GM18517 (cell line): Measurements from ENCODE around the gene NOTCH1.
"Not testable (repeated sequence)": the region's sequence is repeated elsewhere in the genome, so short reads cannot be mapped to it uniquely, and the experiment has no call there.

Experiments
- ATAC-seq: cut with Tn5 transposase; IDR thresholded peaks from one replicate; pipeline ENCODE4 v1.9.1; 2021; ENCODE audit warnings: mild to moderate bottlenecking, moderate library complexity; ENCODE audit not compliant: unreplicated experiment

NOTCH1 gene

DNA sequence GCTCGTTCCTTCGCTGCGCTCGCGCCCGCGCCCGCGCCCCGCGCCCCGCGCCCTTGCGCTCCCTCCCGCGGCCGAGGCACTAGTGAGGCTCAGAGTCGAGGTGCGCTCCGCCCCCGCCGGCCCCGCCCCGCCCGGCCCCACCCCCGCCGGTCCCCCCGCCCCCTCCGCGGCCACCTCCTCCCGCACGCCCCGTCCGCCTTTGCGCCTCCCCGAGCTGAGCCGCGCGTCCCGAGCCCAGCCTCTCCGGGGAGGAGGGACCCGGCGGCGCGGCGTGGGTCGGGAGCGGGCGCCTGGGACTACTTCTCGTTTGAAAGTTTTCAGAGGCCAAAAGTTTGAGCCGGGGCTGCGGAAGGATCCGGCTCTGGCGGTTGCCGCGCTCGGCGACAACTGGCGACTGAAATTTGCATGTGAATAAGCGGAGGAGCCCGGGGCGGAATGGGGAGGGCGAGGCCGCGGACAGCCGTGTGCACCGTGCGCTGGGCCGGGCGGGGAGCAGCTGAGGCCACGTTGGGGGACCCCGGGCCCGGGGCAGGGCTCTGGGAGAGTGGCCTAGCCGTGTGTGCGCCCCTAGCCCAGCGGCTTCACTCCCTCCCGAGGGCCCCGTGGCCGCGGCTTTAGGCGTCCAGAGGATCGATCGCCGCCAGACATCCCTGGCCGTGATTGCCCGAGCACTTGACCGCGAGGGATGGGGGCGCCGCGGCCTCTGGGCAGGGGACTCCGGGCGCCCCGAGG is at the start of gene NOTCH1:
TSS of gene NOTCH1 (minus strand) at position 84 of the 732 bp plus-strand sequence. CDS start 262 bp downstream, outside the sequence.
- peak; percentile 67 for ATAC-seq

DNA sequence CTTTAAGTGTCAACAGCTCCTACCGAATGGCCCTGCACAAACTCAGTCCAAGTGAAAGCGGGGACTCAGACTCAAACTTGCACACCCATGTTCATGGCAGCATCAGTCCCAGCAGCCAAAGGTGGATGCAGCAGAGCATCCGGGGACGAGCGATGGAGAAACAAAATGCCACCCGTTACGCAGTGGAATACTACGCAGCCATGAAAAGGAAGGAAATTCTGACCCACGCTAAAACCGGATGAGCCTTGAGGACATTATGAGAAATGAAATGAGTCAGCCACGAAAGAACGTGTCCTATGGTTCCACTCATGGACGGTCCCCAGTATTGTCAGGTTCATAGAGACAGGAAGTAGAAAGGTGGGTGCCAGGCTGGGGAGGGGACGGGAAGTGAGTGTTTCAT is 48.6 kb upstream of the NOTCH1 start:
- ATAC-seq, result no peak

DNA sequence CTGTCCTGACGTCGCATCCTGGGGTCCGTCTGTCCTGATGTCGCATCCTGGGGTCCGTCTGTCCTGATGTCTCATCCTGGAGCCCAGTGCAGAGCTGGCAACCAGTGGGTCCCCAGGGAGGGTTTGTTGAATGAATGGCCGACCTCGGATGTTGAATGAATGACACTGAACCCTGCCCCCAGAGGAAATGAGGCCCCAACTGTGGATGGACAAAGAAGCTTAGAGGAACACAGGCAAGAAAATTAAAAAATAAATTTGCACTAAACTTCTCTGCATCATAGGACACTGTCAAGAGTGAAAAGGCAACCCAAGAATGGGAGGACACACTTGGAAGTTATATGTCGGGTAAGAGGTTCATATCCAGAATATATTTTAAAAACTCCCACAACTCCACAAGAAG is 47.7 kb upstream of the NOTCH1 start:
- no peak for ATAC-seq

DNA sequence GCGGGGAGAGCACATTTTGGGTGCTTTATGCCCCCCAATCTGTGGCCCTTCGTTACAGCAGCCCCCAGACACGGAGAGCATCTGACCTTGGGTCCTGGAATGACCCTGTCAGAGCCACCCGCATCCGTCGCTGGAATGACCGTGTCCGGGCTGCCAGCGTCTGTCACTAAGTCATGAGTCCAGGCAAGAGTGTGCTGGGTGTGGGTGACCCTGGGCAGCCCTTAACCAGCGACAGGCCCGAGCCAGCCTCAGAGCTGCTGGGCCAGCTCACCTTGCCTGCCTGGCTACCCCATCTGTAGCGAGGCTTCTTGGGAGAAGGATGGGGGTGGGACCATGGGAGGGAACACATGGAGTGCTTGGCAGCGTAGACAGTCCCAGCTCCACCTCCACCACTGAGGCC is 46.8 kb upstream of the NOTCH1 start:
- ATAC-seq, result no peak

DNA sequence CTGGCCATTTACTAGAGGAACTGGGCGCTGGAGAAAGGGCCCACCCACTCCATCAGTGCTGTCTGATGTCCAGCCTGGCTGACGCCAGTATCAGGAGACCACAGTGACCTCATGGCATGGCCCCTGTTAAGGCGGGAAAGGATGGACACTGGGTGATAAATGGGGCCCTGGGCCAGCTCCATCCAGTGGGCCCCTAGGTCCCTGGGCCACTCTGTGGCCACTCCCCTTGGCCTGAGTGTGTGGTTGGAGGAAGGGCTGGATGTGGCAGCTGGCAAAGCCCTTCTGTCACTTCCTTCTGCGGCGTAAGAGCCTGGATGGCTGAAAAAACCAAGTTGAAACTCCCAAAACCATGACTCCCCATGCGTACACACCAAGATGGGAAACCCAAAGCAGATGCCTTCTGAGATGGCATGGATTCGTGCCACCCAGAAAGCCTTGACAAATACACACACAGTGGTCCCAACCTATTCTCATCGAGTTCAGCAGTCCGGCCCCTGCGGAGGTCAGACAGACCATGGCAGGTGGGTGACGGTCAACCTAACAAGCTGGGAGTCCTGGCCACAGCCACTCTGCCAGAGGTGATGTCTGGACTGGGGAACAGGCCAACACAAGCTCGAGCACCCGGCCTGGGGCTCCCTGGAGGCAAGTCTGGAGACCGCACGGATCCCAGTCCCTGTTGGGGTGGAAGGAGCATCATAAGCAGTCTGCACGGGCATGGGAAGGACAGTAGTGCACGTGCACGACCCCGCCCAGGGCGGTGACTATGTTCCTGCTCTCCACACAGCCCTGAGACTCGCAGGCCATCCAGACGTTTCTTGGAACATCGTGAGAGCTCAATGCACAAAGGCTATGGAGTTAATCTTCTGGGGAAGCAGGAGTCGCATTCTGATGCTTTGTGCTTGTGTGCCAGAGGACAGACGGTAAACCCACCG is 45.2 kb upstream of the NOTCH1 start:
- no peak for ATAC-seq

DNA sequence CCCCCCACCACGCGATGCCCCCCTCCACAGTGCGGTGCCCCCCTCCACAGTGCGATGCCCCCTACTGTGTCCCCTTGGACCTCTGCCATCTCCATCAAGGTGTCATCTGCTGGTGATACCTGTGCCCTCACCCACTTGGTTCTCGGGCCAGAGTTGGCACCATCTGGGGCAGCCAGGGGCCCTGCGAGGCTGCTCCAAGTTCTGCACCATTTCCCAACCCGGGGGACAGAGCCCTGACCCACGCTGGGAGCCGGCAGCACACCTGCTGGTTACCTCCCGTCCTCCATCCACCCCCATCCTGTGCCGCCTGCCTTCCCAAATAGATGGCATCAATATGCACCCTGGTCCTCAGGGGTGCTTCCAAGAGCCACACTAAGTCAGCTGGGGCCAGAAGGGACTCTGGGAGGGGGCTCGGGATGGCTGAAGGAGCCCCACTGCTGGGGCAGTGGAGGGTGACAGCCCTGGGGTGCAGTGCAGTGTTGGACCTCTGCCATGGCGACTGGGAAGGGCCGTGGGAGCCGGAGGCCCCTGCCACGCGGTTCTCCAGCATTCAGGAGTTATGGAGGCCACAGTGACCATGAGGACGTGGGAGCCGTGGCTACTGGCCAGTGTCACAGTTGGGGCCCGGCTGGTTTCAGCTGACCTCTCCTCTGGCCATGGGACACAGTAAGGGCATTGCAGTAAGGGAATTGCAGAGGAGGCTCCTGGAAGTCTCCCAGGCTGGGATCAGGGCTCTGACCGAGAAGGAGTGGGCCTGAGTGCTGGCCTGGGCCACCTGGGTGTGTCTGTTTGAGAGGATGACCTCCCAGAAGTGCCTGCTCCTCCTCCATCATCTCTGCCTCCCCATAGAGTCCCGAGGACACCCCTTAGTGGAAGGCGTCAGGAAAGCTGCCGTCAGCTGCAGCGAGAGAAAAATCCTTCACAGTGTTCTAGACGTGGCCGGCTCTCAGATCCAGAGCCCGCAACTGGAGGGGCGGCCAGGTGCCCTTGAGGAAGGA is 44.2 kb upstream of the NOTCH1 start:
- no peak for ATAC-seq

DNA sequence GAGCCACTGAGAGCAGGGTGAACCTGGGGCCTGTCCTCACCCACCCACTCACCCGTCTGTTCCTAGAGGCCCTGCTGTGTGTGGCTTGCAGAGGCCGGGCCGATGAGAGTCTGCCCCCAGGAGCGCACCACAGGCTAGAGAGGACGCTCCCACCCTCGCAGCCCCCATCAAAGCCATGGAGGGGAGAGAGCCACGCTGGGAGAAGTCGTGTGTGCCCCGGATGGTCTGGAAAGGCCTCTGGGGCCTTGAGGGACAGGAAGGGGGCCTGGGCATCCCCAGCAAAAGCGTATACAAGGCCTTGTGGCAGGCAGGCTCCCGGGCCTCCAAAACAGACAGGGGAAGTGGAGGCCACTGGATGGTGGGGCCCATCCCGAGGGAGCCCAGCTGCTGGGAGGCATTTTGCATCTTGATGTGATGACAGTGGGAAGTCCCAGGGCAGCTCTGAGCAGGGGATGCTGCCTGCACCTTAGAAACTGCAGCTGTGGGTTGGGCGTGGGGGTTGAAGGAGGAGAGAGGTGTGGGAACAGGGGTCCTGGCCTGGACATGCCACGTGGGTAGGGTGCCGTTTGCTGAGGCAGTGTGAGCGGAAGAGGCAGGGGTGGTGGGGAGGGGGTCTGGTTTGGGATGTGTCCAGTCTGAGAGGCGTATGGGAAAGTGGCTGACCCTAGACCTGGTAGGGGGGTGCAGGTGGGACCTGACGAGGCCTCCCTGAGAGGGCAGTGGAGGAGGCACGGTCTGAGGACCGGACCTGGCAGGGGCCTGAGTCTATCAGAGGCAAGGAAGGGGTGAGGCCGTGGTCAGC is 43.0 kb upstream of the NOTCH1 start:
- ATAC-seq, result no peak

DNA sequence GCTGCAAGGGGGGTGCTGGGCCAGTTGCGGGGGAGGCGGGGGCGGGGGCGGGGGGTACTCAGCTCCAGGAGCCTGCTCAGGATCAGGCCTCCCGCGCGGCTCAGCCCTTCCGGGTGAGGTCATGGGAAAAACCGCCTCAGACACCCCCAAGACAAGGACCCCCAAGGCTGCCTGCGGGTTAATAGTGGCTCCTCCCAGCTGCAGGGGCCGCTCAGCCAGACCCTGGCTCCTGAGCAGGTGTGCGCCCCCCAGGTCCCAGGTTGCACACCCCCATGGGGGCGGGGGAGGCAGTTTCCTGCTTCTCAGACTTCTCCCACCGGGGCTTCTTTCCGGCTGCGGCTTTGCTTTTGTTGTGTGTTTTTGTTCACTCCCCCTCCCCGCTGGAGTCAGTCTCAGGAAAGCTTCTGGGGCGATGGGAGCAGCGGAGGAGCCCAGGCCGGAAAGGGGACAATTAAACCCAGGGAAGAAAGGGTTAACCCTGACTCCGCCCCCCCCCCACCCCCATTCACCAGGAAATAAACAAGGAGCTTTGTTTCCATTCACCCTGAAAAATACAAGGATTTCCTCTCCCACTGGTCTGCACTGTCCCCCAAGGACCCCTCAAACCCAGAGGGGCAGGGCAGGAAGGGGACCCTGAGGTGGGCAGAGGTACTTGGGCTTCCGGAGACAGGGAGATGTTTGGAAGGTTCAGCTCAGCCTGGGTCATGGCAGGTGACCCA is 42.3 kb upstream of the NOTCH1 start:
- no peak for ATAC-seq

DNA sequence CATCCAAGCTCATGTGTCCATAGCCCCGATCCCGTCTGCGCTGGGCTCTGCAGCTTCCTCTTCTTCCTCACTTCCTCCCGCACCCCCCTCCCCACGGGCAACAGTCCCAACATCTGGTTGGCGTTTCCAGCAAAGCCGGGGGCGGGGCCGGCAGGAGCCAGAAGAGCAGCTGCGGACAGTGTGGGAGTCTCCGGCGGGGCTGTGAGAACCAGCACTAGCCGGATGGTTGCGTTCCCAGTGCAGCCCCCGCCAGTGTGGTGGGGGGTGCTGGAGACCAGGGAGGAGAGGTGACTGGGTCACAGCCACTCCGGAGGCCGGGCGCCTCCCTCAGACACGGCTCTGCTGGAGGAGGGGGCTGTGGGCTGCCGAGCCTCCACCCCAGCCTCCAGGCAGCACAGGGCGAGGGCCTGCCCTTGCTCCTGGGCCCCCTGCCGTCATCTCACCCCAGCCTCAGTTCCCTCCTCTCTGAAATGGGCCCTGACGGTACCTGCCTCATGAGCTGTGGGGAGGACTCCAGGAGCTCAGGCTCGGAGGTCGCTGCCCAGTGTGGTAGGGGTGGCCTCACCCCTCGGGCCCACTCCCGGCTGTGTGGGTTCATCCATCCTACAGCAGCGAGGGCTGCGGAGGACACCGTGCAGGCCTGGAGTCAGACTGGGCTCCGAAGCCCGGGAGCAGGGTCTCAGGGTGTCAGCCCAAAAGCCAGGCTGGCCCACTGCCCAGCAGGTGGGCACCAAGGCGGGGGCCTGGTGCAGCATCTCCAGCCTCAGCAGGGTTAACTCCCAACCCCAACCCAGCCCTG is 41.5 kb upstream of the NOTCH1 start:
- no peak for ATAC-seq

DNA sequence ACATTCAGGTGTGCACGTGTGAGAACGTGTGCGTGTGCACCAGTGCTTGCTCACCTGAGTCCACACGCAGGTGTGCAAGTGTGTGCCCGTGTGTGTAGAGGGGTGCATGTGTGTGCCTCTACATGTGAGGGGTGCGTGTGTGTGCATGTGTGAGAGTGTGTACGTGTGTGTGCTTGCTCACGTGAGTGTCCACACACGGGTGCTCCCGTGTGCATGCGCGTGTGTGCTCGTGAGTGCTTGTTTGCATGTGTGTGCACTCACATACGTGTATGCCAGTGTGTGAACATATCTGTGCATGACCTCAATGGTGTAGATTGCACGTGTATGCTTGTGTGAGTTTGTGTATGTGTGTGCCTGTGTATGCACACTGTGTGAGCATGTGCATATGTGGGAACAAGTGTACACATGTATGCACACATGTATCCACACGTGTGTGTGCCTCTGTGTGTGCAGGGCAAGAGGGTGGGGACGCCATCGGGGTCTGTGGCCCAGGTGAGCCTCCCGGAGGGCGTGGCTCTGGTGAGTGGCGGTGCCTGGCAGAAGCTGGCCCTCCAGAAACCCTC is 40.6 kb upstream of the NOTCH1 start:
- no peak for ATAC-seq

DNA sequence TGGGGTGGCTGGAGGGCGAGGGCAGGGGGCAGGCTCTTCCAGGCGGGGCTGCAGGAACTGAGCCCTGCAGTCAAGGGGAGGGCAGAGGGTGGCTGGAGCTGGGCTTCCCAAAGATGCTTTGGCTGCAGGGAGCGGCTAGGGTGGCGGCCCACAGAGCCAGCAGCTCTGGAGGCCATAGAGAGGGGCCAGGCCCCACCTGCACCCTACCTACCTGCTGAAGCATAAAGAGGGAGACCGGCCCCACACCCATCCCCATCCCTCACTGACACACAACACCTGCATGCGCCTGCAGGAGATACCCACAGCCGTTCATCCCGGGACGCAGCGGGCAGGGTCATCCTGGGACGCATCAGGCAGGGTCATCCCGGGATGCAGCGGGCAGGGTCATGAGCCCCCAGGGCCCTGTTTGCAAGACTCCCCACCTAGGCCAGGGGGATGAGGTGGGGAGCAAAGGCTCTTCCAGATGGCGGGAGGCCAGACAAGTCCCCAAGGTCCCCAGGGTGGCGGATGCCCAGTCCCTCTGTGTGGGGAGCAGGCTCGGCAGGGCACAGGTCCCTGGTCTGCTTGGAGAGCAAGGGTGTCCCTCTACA is 39.8 kb upstream of the NOTCH1 start:
- ATAC-seq, result no peak

DNA sequence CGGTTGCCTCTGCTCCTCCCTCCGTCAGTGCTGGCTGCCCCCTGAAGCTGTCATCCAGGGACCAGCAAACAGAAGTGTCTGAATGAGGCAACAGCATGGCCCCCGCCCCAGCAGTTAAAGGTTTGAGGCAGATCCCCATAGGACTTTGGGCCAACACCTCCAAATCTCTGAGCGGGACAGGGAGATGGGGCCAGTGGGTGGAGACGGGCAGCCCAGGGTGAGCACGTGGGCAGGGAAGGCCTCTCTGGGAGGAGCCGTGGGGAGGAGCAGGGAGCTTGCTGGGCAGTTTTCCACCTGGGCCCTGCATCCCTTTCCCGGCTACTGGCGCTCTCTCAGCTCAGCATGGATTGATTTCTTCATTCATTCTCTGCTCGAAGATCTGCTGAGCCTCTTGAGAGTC is 39.1 kb upstream of the NOTCH1 start:
- ATAC-seq, result no peak

DNA sequence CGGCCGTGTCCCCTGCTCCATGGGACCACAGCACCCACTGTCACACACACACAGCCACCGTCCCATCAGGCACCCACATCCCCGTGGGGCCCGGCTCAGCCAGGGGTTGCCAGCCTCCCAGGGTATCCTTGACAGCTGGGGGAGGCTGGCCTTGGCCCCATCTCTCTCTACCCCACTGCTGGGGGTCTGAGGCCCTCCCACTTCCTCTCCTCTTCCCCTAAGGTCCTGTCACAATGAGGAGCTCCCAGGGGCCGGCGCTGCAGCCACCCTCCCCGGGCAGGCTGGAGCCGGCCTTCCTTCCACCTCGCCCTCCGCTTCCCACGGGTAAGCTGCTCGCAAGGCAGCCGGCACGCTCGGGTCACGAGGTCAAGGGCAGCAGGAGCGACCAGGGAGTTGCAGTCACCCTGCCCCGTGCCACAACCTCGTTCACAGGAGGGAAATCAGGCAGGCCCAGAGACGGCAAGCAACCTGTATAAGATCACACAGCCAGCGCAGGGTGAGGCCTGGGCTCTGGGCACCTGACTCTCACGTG is 38.6 kb upstream of the NOTCH1 start:
- no peak for ATAC-seq

DNA sequence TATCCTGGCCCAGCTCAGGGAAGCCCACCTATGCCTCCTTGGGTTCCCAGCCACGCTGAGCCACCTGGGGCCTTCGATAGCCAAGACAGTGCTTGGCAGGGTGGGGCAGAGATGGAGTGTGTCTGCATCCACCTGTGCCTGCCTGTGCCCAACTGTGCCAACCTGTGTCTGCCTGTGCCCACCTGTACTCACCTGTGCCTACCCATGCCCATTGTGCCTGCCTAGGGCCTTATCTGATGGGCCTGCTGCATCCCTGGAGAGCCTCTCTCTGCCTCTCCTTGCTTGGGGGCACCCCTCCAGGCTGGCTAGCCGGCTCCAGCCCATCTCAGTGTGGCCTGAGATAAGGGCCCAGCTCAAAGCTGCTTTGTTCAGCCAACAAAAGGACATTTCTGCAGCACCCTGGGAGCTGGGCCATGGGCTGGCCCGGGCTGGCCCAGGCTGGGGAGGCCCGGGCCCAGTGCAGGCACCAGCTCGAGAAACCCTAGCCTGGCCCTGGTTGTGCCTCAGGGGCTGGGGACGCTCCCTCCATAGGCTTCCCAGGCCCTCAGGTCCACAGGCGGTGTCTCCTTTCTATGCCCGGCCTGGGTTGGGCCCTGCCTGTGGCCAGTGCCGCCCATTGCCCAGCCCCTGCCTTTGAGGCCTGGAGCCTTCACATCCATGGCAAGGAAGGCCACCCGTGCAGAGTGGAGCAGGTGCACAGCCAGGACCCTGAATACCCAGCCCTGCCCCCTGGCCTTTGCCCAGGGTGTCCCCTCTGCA is 37.3 kb upstream of the NOTCH1 start:
- ATAC-seq, result no peak

DNA sequence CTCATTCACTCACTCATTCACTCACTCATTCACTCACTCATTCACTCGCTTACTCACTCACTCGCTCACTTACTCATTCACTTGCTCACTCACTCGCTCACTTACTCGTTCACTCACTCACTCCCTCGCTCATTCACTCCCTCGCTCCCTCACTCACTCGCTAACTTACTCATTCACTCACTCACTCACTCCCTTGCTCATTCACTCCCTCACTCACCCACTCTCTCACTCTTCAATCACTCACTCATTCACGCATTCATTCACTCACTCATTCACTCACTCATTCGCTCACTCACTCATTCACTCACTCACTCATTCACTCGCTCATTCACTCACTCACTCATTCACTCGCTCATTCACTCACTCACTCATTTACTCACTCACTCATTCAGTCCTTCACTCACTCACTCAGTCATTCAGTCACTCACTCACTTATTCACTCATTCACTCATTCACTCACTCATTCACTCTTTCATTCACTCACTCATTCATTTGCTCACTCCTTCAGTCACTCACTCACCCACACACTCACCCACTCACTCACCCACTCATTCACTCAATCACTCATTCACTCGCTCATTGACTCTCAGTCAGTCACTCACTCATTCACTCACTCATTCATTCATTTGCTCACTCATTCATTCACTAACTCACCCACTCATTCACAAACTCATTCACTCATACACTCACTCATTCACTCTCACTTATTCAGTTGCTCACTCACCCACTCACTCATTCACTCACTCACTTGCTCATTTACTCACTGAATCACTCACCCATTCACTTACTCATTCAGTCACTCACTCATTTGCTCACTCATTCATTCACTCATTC is 36.0 kb upstream of the NOTCH1 start:
- no peak for ATAC-seq

DNA sequence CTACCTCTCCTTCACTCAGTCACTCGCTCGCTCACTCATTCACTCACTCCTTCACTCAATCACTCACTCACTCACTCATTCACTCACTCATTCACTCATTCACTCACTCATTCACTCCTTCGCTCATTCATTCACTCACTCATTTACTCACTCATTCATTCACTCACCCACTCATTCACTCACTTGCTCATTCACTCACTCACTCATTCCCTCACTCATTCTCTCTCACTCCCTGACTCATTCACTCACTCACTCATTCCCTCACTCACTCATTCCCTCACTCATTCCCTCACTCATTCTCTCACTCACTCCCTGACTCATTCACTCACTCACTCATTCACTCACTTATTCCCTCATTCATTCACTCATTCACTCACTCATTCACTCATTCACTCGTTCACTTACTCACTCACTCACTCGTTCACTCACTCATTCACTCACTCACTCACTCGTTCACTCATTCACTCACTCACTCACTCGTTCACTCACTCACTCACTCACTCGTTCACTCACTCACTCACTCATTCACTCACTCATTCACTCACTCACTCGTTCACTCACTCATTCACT is 33.9 kb upstream of the NOTCH1 start:
- ATAC-seq, result not testable (repeated sequence)
